ENCODE results near the gene CNTNAP4. TPM values are rescaled to one million over a fixed set of nuclear protein-coding genes. Genes with fewer than 3 reads are reported as not detected.

Gene CNTNAP4
- polyA plus RNA-seq, 3 donors, result not detected

DNA sequence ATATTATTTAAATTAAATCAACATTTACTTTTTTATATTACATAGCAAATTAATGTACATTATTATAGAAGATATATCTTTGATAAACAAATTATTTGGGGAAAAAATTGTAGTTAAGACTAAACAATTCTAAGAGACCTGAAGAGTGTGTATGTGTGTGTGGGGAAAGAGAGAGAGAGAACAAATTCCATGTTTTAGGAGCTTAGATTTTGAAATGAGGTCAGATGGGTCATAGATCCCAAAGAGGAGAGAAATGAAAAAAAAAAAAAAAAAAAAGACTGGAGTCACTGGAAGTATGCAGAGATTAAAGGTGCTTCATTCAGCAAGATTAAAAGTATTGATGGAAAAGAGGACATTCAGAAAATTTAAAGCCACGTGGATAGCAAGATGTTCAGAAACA, 206.8 kb downstream of the CNTNAP4 start:
- no CpG with 5 or more reads among the region's 1 CpG for WGBS (ENCODE audit: insufficient coverage)
- no peaks in the 10 kb centered on the region for H3K79me2 ChIP-seq (ENCODE audit: insufficient read depth, low read length)
- Mint-ChIP-seq H3K27me3 (ENCODE audit: low read depth in 3 of 3) (peaks cover 0 to 2% (median 0%) of the 10 kb centered on the region in 3 donors), H3K4me1 (no peaks in the 10 kb centered on the region), H3K36me3 (no peaks in the 10 kb centered on the region), H3K9me3 (peaks cover 0 to 3% (median 0%) of the 10 kb centered on the region in 7 donors), H3K27ac (no peak overlapping the region), H3K4me3 (no peak overlapping the region)
- no peaks in the 10 kb centered on the region for H3K27me3 ChIP-seq (ENCODE audit: control insufficient read depth in 2 of 2, insufficient read depth in 2 of 2, low read length in 2 of 2)
- H2AFZ ChIP-seq (ENCODE audit: insufficient read depth, low read depth, low read length, poor library complexity, severe bottlenecking), result no peak overlapping the region
- no peak overlapping the region for H3K4me2 ChIP-seq (replicated peaks; ENCODE audit: extremely low read depth, low read length, poor library complexity, severe bottlenecking)
- no peak overlapping the region for H3K9ac ChIP-seq (ENCODE audit: insufficient read depth, low read length, poor library complexity, severe bottlenecking)
- TF ChIP-seq, protein P1, sequence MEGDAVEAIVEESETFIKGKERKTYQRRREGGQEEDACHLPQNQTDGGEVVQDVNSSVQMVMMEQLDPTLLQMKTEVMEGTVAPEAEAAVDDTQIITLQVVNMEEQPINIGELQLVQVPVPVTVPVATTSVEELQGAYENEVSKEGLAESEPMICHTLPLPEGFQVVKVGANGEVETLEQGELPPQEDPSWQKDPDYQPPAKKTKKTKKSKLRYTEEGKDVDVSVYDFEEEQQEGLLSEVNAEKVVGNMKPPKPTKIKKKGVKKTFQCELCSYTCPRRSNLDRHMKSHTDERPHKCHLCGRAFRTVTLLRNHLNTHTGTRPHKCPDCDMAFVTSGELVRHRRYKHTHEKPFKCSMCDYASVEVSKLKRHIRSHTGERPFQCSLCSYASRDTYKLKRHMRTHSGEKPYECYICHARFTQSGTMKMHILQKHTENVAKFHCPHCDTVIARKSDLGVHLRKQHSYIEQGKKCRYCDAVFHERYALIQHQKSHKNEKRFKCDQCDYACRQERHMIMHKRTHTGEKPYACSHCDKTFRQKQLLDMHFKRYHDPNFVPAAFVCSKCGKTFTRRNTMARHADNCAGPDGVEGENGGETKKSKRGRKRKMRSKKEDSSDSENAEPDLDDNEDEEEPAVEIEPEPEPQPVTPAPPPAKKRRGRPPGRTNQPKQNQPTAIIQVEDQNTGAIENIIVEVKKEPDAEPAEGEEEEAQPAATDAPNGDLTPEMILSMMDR (IDR thresholded peaks at IDR 0.05), result no peak
- H4K20me1 ChIP-seq (ENCODE audit: insufficient read depth, low read length), result no peaks in the 10 kb centered on the region
- no peaks in the 10 kb centered on the region for H3K9me3 ChIP-seq (replicated peaks in 1 of 2; ENCODE audit: control insufficient read depth in 1 of 2, insufficient read depth in 1 of 2, low read length in 2 of 2)
- H3K4me1 ChIP-seq (ENCODE audit: control insufficient read depth in 1 of 2, insufficient read depth in 2 of 2, low read length in 2 of 2), result no peaks in the 10 kb centered on the region
- no peak for DNase-seq
- no peak overlapping the region for H3K27ac ChIP-seq (ENCODE audit: low read depth in 1 of 2, low read length in 2 of 2)
- no peaks in the 10 kb centered on the region for H3K36me3 ChIP-seq (replicated peaks in 1 of 2; ENCODE audit: control insufficient read depth in 1 of 2, insufficient read depth in 2 of 2, low read length in 2 of 2)
- intact Hi-C loops (cut with micrococcal nuclease), result no loop called here
- H3K4me3 ChIP-seq (replicated peaks in 1 of 3; ENCODE audit: low read depth in 2 of 3, low read length in 3 of 3), result no peak overlapping the region

DNA sequence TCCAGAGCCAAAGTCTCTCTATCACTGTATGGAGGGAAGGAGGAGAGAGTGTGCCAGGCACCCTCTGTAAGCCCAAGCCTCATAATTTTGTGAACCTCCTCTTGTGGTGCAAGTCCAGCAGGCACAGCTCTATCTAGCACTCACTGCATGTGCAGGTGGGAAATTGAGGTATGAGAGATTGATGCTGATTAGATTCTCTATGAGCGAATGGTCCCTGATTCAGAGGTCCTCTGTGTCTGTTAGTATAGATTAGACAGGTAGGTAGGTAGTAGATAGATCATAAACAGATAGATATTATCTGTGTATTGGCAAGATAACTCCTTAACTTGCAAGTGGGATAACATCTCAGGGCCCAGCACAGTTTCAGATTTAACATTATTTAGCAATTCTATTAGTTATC, 209.5 kb downstream of the CNTNAP4 start:
- no peaks in the 10 kb centered on the region for H3K36me3 Mint-ChIP-seq
- Histone ChIP-seq H3K27me3 (ENCODE audit: control insufficient read depth in 2 of 2, insufficient read depth in 2 of 2, low read length in 2 of 2) (no peaks in the 10 kb centered on the region), H3K4me3 (replicated peaks in 1 of 3; ENCODE audit: low read depth in 2 of 3, low read length in 3 of 3) (no peak overlapping the region), H3K36me3 (replicated peaks in 1 of 2; ENCODE audit: control insufficient read depth in 1 of 2, insufficient read depth in 2 of 2, low read length in 2 of 2) (no peaks in the 10 kb centered on the region), H3K9ac (ENCODE audit: insufficient read depth, low read length, poor library complexity, severe bottlenecking) (no peak overlapping the region), H3K4me1 (ENCODE audit: control insufficient read depth in 1 of 2, insufficient read depth in 2 of 2, low read length in 2 of 2) (no peaks in the 10 kb centered on the region), H2AFZ (ENCODE audit: insufficient read depth, low read depth, low read length, poor library complexity, severe bottlenecking) (no peak overlapping the region), H3K27ac (ENCODE audit: low read depth in 1 of 2, low read length in 2 of 2) (no peak overlapping the region), H4K20me1 (ENCODE audit: insufficient read depth, low read length) (no peaks in the 10 kb centered on the region), H3K79me2 (ENCODE audit: insufficient read depth, low read length) (no peaks in the 10 kb centered on the region), H3K9me3 (replicated peaks in 1 of 2; ENCODE audit: control insufficient read depth in 1 of 2, insufficient read depth in 1 of 2, low read length in 2 of 2) (no peaks in the 10 kb centered on the region), H3K4me2 (replicated peaks; ENCODE audit: extremely low read depth, low read length, poor library complexity, severe bottlenecking) (no peak overlapping the region)
- H3K9me3 Mint-ChIP-seq, result peaks cover 0 to 6% (median 0%) of the 10 kb centered on the region in 7 donors
- TF ChIP-seq, protein P1 (IDR thresholded peaks at IDR 0.05), result no peak
- H3K27me3 Mint-ChIP-seq (ENCODE audit: low read depth in 3 of 3), result peaks cover 0 to 2% (median 0%) of the 10 kb centered on the region in 3 donors
- no peak overlapping the region for H3K4me3 Mint-ChIP-seq
- 83% methylated on average over 1 of the region's 1 CpG for WGBS (ENCODE audit: insufficient coverage)
- intact Hi-C loops (cut with micrococcal nuclease), result no loop called here
- no peak for DNase-seq
- no peak overlapping the region for H3K27ac Mint-ChIP-seq
- no peaks in the 10 kb centered on the region for H3K4me1 Mint-ChIP-seq

All from CD14-positive monocyte (primary cell).